Measurements from ENCODE around the gene PYCARD.
"Not testable (repeated sequence)": the region's sequence is repeated elsewhere in the genome, so short reads cannot be mapped to it uniquely, and the experiment has no call there.

- TF ChIP-seq CTCF, POLR2A (IDR thresholded peaks at IDR 0.05): not testable (repeated sequence)
Observed at GRCh38 chr16:31170048-31170447, 32.5 kb downstream of the PYCARD start.

All from testis (tissue), 2 donors.